ENCODE results near the gene DNAJC28.
"Not testable (repeated sequence)": the region's sequence is repeated elsewhere in the genome, so short reads cannot be mapped to it uniquely, and the experiment has no call there.

The DNAJC28 gene, protein sequence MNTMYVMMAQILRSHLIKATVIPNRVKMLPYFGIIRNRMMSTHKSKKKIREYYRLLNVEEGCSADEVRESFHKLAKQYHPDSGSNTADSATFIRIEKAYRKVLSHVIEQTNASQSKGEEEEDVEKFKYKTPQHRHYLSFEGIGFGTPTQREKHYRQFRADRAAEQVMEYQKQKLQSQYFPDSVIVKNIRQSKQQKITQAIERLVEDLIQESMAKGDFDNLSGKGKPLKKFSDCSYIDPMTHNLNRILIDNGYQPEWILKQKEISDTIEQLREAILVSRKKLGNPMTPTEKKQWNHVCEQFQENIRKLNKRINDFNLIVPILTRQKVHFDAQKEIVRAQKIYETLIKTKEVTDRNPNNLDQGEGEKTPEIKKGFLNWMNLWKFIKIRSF

DNA sequence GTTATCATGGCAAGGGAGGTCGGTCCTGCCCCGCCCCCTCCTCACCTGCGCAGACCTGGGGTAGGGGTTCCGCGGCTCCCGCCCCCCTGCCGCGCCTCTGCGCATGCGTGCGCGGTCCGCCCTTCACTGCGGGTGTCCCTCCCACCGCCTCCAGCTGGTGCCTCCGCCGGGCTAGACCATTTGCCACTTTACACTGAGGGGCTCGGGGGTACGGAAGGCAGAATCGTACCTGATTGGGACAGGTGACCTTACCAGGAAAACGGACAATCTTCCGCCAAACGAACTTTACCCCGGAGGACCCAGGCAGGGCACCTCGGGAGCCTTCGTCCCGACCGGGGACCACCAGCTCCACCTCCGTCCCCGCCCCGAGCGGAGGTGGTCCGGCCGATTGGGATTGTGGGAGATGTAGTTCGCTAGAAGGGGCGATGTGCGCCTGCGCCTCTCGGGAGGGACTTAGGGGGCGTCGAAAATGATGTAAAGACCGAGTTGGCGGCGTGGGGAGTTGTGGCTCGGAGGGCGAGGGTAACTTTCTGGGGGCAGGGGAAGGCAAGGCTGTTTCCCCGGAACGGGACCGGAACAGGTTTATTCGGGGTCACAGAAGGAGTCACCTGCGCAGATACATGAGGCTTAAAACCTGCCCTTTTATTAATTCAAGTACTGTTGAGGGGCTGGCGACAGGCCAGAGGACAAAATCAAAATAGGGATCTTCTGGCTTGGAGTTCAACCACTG is at the start of gene DNAJC28:
Gene DNAJC28 (minus strand): TSS at position 344 of the 730 bp plus-strand sequence. CDS start 2,323 bp downstream, outside the sequence.
- peak; percentile 89 for DNase-seq

DNA sequence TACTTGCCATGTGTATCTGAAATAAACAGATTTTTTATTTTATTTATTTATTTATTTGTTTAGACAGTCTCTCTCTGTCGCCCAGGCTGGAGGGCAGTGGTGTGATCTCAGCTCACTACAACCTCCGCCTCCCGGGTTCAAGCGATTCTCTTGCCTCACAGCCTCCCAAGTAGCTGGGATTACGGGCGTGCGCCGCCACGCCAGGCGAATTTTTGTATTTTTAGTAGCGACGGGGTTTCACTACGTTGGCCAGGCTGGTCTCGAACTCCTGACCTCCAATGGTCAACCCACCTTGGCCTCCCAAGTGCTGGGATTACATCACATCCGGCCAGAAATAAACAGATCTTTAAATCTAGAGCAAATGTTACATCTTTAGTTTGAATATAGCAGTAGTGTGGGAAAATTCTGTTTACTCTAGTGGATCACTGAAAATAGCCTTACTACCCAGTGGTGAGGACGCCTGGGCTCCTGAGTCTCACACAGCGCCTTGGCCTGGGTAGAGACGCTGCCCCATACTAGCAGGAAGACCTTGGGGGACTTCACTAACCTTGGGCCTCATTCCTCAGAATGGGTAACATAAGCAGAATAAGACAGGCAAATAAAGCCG is 49.7 kb upstream of the DNAJC28 start:
- no peak for DNase-seq

DNA sequence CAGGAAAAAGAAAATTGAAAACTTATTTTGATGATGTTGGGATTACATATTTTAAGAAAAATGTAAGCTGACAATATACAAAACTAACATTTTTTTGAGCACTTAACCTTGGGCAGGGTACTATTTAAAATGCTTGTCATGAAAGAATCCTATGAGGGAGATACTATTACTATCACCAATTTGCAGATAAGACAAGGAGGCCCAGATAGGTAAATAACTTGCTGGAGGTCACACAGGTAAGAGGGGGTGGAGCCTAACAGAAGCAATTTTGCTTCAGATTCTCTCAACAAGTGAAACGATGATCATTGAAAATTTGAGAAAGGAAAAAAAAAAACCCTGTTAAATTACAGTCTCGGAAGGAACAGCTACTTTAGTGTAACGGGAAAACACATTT is 49.2 kb upstream of the DNAJC28 start:
- no peak for DNase-seq

DNA sequence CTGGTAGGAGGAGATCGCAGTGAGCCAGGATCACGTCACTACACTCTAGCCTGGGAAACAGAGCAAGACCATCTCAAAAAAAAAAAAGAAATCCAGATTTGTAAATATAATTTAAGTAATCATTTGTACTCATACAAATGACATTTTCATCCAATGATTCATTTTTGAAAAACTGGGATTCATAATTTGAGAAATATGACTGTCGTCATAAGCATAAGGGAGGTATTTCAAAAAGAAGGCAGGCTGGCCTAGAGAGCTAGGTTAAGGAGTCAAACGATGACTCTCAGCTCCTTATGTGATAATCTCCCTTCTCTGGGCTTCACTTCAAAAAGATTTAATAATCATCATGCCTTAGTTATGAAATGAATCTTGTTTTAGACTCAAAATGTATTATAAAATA is 48.1 kb upstream of the DNAJC28 start:
- DNase-seq, result no peak

DNA sequence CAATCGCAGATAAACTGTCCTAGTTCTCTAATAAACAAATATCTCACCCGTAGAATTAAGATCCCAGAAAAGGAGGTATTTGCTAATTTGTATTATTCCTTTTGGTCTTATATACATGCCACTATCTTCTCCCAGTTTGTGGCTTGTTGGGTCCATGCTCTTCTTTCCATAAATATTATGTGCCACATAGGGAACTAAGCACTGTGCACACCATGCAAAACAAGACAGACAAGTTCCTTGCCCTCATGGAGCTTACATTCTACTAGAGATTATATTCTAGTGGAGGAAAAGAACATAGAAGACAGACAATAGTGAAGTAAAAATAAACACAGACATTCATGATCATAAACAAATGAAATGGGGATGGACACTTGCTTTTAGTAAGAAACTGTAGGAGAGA is 45.7 kb upstream of the DNAJC28 start:
- DNase-seq, result no peak

DNA sequence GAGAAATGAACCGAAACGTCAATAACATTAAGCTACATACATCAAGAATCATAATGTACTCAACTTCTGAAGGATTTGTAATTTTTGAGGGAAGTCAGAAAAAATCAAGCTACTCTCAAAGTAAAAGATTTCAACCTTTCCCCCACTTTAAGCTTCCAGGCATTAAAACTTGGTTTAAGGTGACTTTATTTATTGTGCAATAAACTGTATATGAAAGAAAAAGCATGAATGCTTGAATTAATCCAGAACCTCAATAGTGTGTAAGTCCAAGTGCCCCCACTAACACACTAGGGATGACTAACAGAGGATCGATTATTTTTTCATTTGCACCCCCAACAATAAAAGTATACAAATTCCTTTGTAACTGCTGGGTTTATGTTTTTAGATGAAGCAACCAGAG is 39.5 kb upstream of the DNAJC28 start:
- DNase-seq, result no peak

DNA sequence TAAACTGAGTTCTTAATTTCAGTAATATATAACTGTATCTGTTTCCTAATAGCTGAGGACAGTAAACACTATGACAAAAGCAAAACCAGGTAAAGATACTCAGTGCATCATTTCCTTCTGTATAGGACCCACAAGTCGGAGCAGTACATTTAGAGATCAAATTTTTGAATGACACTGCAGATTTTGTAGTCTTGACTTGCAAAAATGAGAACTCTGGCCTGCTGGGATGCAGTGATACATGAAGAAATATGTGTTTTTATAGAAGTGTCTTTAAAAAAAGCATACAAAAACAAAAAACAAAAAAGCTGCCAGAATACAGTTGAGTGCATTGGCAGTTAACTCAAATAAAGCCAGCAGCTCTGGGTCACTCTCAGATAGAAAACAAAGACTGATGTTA is 31.4 kb upstream of the DNAJC28 start:
- no peak for DNase-seq

DNA sequence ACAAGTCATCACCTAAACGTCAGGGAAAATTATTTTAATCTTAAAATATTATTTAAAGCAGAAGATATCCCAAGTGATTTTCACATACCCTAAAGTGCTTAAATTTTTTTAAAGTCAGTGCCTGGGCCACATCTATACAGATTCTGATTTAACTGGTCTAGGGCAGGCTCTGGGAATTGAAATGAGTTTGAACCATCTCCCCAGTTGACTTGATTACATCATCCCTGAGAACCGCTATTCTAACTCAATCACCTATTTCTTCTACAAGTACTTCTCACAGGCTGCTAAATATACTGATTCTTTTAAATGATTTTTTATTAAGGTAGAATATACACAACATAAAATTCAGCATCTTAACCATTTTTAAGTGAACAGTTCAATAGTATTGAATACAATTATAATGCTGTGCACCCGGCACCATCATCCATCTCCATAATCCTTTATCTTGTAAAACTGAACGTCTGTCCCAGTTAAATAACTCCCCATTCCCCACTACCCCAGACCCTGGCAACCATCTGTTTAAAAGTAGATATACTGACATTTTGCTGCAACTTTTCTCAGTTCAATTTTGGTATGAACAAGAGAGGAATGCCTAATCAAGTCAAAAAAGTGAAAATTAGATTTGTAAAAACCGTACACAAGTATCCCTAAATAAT is 30.9 kb upstream of the DNAJC28 start:
- DNase-seq, result no peak

DNA sequence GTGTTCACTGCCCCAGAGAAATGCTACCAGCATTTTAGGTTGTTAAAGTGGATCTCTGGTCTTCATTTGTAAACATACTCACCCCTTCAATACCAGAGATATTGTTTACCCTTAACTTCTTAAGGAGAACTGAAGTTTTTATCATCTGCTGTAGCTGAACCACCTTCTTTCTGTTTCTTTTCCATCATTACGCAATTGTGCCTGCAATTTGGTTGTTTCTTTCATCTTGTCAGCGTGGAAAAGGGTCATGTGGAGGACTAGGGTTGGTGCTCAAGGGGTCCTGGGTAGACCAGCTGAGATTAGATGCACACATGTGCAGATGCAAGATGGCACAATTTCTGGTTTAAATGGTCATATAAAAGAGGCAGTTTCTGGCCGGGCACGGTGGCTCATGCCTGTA is 27.4 kb upstream of the DNAJC28 start:
- DNase-seq, result no peak

DNA sequence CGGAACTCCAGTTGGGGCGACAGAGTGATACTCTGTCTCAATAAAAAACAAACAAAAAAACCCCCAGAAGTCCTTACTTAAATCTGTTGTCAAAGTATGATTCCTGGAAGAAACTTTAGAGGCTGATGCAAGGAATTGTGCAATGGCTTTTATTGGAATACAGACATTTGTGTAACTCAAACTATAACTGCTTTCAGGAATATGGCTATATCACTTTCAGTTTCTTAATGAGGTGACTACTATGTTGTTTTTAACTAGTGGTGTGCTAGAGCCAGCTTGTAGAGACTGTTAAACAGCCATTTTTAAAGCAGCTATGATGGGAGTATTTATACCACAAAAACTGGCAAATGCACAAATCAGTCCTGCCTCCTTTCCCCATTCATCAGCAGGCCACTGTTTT is 22.7 kb upstream of the DNAJC28 start:
- no peak for DNase-seq

DNA sequence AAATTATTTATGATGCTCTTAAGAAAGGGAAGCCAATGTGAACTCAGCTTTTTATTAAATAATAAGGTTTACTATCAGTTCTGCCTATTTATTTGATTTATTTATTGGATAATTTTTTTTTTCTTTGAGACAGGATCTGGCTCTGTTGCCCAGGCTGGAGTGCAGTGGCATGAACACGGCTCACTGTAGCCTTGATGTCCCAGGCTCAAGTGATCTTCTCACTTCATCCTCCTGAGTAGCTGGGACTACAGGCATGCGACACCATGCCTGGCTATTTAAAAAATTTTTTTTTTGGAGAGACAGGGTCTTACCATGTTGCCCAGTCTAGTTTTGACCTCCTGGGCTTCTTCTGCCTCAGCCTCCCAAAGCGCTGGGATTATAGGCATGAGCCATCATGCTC is 21.0 kb upstream of the DNAJC28 start:
- DNase-seq, result no peak

DNA sequence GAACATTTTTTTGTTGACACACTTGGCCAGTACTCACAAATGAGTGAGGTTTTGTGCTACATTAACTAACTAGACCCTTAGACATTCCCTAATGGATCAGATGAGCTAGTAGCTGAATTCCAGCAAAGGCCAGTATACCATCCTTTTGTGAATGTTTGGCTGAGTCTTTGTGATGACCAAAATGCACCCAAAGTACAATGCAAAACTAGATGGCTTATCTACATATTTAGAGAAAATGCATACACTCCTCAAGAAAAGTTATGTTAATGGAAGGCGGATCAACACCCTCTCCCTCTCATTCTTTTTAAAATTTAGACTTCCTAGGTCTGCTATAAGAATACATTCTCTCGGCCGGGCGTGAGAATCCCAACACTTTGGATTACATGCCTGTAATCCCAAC is 20.1 kb upstream of the DNAJC28 start:
- no peak for DNase-seq

DNA sequence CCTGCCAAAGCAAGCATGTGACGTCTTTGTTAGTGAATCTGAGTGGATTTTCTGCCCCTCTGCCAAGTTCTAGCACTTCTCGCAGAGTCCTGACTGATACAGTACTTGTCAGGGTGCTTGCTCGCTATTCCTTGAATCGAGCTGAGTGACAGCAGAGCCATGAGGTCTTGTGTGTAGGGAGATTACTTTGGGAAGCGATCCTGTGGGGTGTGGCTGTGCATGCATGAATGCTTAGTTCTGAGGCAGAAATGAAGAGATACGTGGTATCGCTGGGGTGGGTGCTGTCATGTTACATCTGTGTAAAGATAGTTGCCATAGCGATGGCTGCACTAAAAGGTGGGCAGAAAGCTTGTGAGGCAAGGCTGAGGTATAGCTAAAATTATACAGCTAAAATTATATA is 19.3 kb upstream of the DNAJC28 start:
- no peak for DNase-seq

DNA sequence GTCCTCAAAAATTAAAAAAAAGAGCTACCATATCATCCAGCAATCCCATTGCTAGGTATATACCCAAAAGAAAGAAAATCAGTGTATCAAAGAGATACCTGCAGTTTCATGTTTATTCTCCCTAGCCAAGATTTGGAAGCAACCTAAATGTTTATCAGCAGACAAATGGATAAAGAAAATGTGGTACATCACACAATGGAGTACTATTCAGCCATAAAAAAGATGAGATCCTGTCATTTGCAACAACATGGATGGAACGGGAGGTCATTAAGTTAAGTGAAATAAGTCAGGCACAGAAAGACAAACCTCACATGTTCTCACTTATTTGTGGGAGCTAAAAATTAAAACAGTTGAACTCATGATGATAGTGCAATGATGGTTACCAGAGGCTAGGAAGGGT is 15.5 kb upstream of the DNAJC28 start:
- DNase-seq, result not testable (repeated sequence)

DNA sequence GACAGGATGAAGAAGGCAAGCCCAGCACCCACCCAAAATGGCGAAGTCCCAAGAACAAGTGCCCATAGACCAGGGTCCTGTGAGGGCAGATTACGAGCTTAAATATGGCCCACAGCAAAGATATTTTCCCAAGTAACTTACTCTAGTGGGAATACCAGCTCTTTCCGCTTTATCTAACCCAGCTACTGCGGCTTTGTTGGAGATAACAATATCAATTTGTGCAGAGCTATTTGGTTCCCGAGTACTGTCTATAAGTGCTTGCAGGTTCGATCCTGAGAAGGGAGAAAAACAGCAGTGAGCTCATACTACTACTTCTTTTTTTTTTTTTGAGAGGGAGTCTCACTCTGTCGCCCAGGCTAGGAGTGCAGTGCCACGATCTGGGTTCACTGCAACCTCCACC is 14.3 kb upstream of the DNAJC28 start:
- no peak for DNase-seq

DNA sequence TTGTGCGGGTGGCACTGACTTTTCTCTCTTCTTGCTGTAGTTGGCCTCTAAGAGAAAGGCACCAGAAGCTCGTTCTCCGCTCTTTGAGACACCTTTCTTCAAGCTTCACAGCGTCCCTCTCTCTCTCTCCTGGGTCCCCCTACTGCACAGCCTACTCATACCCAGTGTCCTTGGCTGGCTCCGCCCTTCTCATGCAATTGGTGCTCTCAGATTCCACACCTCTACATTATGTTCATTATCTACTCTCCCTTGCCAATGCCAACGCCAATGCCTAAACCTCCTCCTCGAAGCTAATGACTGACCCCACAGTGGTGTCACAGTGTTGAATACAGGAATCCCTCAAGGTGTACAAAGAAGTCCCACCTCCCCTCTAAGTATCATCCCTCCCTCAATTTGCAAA is 4.8 kb upstream of the DNAJC28 start:
- no peak for DNase-seq

DNA sequence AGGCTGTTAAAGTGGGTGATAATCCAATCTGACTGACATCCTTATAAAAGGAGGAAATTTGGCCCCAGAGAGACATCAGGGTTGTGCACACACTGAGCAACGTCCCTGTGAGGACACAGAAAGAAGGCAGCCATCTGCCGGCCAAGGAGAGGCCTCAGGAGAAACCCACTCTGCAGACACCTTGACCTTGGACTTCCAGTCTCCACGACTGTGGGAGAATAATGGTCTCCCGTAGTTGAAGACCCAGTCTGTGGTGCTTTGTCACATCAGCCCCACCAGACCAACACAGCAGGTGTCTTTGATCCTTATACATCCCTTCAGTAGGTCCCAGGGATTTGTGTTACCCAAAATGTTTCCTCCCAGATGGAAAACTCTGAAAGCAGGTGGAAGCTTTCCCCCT is 4.2 kb upstream of the DNAJC28 start:
- DNase-seq, result no peak

DNA sequence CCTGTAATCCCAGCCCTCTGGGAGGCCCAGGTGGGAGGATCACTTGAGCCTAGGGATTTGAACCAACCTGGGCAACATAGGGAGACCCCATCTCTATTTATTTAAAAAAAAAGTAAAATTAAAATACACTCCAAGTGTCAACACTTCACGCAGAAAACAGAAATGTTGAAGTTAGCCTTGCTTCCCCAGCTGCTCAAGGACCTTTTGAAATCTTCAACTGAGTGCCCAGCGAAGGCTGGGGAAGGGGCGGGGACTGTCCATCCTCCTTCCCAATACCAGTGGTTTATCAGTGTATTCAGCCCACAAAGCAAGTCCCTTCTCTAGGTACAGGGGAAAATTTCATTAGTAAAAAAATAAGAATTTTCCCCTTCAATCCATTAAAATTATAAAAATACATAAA is 2.2 kb upstream of the DNAJC28 start:
- DNase-seq, result no peak

DNA sequence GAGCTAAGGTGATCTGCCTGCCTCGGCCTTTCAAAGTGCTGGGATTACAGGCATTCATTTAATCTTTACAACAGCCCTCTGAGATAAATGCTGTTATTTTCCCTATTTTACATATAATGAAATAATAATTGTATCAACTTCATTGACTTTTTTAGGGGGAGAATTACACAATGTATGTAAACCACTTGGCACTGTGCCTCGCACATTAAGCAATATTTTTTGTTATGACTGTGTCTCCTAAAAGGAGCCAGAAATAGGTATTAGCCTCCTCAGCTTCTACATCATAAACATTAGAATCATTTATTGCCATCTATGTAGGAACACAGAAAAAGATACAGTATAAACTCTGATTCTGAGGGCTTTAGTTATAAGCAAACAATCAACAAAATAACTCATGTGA is 1.1 kb upstream of the DNAJC28 start:
- DNase-seq, result no peak

DNA sequence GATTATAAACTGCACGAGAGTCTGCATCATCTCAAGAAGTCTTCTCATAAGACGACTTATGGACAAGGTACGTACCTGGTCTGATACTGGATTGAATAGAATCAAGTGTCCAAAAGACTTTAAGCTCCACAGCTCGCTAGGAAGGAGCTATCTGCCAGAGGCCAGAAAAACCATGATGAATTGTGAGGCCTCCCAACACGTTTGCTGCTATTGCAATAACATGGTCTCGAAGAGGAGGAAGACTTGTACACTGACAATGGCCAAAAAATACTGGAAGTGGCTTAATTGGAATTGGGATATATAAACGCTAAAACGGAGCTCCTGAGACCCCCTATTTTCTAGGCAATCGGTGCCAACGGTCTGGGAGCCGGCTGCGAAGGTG is 534 bp downstream of the DNAJC28 start:
- no peak for DNase-seq

DNA sequence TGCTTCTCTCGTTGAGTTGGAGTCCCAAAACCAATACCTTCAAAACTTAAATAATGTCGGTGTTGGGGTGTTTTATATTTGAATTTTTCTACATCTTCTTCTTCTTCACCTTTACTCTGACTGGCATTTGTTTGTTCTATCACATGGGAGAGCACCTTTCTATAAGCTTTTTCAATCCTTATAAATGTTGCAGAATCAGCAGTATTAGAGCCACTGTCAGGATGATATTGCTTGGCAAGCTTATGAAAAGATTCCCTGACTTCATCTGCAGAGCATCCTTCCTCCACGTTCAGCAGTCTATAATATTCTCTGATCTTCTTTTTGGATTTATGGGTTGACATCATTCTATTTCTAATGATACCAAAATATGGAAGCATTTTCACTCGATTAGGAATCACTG is 2.6 kb downstream of the DNAJC28 start:
- DNase-seq, result no peak

DNA sequence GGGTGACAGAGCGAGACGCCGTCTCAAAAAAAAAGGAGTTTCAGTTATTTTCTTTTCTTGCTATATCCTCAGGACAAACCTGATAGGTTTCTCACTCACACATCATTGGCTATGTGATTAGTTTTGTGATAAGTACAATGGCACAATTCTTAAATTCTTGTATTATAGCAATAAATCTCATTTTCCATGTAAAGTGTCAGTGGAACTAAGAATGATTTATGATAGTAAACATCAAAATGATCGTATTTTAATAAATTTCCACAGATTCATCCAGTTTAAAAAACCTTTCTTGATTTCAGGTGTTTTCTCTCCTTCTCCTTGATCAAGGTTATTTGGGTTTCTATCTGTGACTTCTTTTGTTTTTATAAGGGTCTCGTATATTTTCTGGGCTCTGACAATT is 3.5 kb downstream of the DNAJC28 start:
- no peak for DNase-seq

DNA sequence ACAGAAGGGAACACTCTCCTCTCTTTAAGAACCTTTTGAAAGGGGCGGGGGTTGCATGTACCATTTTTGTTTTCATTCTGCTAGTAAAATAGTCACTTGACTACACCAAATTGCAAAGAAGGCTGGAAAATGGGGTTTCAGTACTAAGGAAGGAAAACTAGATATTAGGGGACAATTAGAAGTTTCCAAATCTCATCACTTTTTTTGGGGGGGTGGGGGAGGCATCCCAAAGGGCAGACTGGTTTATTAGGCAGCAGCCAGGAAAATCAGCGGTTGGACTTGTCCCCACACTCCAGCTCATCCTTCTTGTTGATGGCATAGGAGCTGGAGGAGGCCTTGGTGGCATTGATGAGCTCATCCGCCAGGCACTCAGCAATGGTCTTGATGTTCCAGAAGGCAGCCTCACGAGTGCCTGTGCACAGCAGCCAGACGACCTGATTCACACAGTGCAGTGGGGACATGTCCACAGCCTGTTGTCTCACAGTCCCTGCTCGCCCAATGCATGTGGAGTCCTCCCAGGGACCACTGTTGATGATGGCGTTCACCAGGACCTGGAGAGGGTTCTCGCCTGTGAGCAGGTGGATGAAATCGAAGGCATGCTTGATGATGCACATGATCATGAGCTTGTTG is 10.1 kb downstream of the DNAJC28 start:
- no peak for DNase-seq

All from NCI-H1092 (cell line).